ENCODE results near the gene TMED6. TPM values are rescaled to one million over a fixed set of nuclear protein-coding genes. Genes with fewer than 3 reads are reported as not detected.

The TMED6 gene
- total RNA-seq, 4 donors from 2014 or later: 1.3 TPM; not detected in 3

- intact Hi-C loops (cut with DNase I; ENCODE audit: low total_unique reads): no loop called here
These were observed 31.5 kb downstream of the TMED6 start for GRCh38 chr16:69319826-69320739.

GRCh38 chr16:69319381-69319780, 32.2 kb downstream of the TMED6 start:
- TF ChIP-seq CTCF (IDR thresholded peaks at IDR 0.05 in 4 of 5, conservative IDR thresholded peaks at IDR 0.05 in 1 of 5) (no peak), POLR2A (IDR thresholded peaks at IDR 0.05) (no peak)
- intact Hi-C loops (cut with DNase I; ENCODE audit: low total_unique reads): no loop called here

More at GRCh38 chr16:69319826-69320739, 31.5 kb downstream of the TMED6 start:
- no peaks in the 10 kb centered on the region for H3K27me3 ChIP-seq
- peaks cover 15 to 16% of the 10 kb centered on the region in 2 donors for H3K4me1 ChIP-seq
- H3K36me3 ChIP-seq: peaks cover 0 to 79% of the 10 kb centered on the region in 2 donors
- no peak overlapping the region for H3K4me3 ChIP-seq
- ATAC-seq (no peak), DNase-seq (no peak)
- TF ChIP-seq POLR2A (IDR thresholded peaks at IDR 0.05) (no peak), CTCF (IDR thresholded peaks at IDR 0.05 in 4 of 5, conservative IDR thresholded peaks at IDR 0.05 in 1 of 5) (no peak)
- no peaks in the 10 kb centered on the region for H3K9me3 ChIP-seq
- H3K27ac ChIP-seq: peak overlapping the region in 1 of 4 donors; percentile 82
- in situ Hi-C loops (cut with MboI; ENCODE audit: low sequenced_read_pairs in 4 of 4): no loop called here

GRCh38 chr16:69318911-69319289, 32.7 kb downstream of the TMED6 start:
- no peaks in the 10 kb centered on the region for H3K9me3 ChIP-seq
- in situ Hi-C loops (cut with MboI; ENCODE audit: low sequenced_read_pairs in 4 of 4): no loop called here
- DNase-seq: no peak
- no peak overlapping the region for H3K4me3 ChIP-seq
- peaks cover 0 to 84% of the 10 kb centered on the region in 2 donors for H3K36me3 ChIP-seq
- peak overlapping the region in 1 of 4 donors; percentile 82 for H3K27ac ChIP-seq
- TF ChIP-seq POLR2A (IDR thresholded peaks at IDR 0.05): no peak
- no peak for TF ChIP-seq CTCF (IDR thresholded peaks at IDR 0.05 in 4 of 5, conservative IDR thresholded peaks at IDR 0.05 in 1 of 5)
- ATAC-seq: no peak
- intact Hi-C loops (cut with DNase I; ENCODE audit: low total_unique reads): no loop called here
- peaks cover 7 to 8% of the 10 kb centered on the region in 2 donors for H3K4me1 ChIP-seq
- no peaks in the 10 kb centered on the region for H3K27me3 ChIP-seq

More at GRCh38 chr16:69319381-69319780, 32.2 kb downstream of the TMED6 start:
- no peak for DNase-seq
- Histone ChIP-seq H3K4me1 (peaks cover 10 to 11% of the 10 kb centered on the region in 2 donors), H3K27me3 (no peaks in the 10 kb centered on the region), H3K9me3 (no peaks in the 10 kb centered on the region), H3K27ac (peak overlapping the region in 1 of 4 donors; percentile 82), H3K4me3 (no peak overlapping the region), H3K36me3 (peaks cover 0 to 86% of the 10 kb centered on the region in 2 donors)
- in situ Hi-C loops (cut with MboI; ENCODE audit: low sequenced_read_pairs in 4 of 4): no loop called here
- ATAC-seq: no peak

GRCh38 chr16:69318177-69318910, 33.2 kb downstream of the TMED6 start:
- Histone ChIP-seq H3K4me3 (no peak overlapping the region), H3K4me1 (peaks cover 2 to 11% of the 10 kb centered on the region in 2 donors), H3K27ac (peak overlapping the region; percentile 29 to 82 (median 54)), H3K36me3 (peaks cover 0 to 81% of the 10 kb centered on the region in 2 donors), H3K27me3 (no peaks in the 10 kb centered on the region), H3K9me3 (no peaks in the 10 kb centered on the region)
- no peak for TF ChIP-seq POLR2A (IDR thresholded peaks at IDR 0.05)
- TF ChIP-seq CTCF (IDR thresholded peaks at IDR 0.05 in 4 of 5, conservative IDR thresholded peaks at IDR 0.05 in 1 of 5): no peak
- ATAC-seq (peak in 1 of 2 donors; percentile 36), DNase-seq (no peak)
- intact Hi-C loops (cut with DNase I; ENCODE audit: low total_unique reads): no loop called here
- in situ Hi-C loops (cut with MboI; ENCODE audit: low sequenced_read_pairs in 4 of 4): no loop called here

Measured in gastrocnemius medialis (tissue), 4 donors.